Gastrocnemius medialis (tissue), 4 donors: ENCODE measurements around the gene RHOT2.

Source experiments
- POLR2A ChIP-seq, 2 donors: fragments of 450-650 bp; IDR thresholded peaks; one replicate each; pipeline ENCODE4 v1.6.1; 2017; ENCODE audit warnings: antibody characterized with exemption in 2 of 2, mild to moderate bottlenecking in 2 of 2, moderate library complexity in 2 of 2
- TF ChIP-seq, protein P1 (sequence below), 5 experiments: fragments of 450-650 bp in 3 of 5; fragments of 200-600 bp in 2 of 5; sonication (generic) in 2 of 5; IDR thresholded peaks in 4 of 5; conservative IDR thresholded peaks in 1 of 5; 1 replicate in 4 of 5; 2 replicates in 1 of 5; pipeline ENCODE4 v1.5.1; 2016 to 2019; ENCODE audit warnings: antibody characterized with exemption in 5 of 5, mild to moderate bottlenecking in 3 of 5, moderate library complexity in 3 of 5

- TF ChIP-seq, protein P1, sequence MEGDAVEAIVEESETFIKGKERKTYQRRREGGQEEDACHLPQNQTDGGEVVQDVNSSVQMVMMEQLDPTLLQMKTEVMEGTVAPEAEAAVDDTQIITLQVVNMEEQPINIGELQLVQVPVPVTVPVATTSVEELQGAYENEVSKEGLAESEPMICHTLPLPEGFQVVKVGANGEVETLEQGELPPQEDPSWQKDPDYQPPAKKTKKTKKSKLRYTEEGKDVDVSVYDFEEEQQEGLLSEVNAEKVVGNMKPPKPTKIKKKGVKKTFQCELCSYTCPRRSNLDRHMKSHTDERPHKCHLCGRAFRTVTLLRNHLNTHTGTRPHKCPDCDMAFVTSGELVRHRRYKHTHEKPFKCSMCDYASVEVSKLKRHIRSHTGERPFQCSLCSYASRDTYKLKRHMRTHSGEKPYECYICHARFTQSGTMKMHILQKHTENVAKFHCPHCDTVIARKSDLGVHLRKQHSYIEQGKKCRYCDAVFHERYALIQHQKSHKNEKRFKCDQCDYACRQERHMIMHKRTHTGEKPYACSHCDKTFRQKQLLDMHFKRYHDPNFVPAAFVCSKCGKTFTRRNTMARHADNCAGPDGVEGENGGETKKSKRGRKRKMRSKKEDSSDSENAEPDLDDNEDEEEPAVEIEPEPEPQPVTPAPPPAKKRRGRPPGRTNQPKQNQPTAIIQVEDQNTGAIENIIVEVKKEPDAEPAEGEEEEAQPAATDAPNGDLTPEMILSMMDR (IDR thresholded peaks at IDR 0.05 in 4 of 5, conservative IDR thresholded peaks at IDR 0.05 in 1 of 5): no peak
- TF ChIP-seq POLR2A (IDR thresholded peaks at IDR 0.05): no peak
Measured at GRCh38 chr16:619476-620100, 48.3 kb upstream of the RHOT2 start.
